HG03457 (cell line): Measurements from ENCODE around the gene DYNC1H1.
A peak's percentile ranks its signal among the peaks of the same experiment; 100 is the strongest.

Source experiments
- ATAC-seq: cut with Tn5 transposase; IDR thresholded peaks from one replicate; pipeline ENCODE4 v1.9.1; 2021; ENCODE audit warnings: moderate number of reproducible peaks; ENCODE audit not compliant: unreplicated experiment

Gene DYNC1H1

DNA sequence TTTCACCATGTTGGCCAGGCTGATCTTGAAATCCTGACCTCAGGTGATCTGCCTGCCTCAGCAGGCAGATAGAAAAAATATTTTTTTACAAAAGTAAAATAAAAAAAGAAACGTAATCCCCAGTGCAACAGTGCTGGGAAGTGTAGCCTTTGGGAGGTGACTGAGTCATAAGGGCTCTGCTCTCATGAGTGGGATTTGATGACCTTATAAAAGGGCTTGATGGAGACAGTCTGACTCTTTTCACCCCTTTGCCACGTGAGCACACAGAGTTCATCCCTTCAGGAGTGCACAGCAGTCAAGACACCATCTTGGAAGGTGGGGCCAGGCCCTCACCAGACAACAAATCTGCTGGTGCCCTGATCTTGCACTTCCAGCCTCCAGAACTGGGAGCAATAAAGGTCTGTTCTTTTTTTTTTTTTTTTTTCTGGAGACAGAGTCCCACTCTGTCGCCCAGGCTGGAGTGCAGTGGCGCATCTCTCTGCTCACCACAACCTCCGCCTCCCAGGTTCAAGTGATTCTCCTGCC lies 24.7 kb upstream of the DYNC1H1 start:
- no peak for ATAC-seq

DNA sequence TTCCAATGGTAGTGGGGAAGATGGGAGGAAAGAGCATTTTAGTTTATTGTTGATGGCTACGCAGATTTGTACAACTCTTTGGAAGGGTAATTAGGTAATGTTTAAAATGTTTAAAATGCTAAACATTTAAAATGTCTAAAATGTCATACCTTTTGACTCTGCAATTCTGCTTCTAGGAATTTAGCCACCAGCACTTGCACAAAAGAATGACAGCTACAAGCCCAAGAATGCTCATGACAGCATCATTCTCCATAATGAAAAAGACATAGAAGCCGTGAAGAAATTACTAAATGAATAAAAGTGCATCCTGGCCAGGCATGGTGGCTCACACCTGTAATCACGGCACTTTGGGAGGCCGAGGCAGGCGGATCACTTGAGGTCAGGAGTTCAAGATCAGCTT lies 19.9 kb upstream of the DYNC1H1 start:
- no peak for ATAC-seq

DNA sequence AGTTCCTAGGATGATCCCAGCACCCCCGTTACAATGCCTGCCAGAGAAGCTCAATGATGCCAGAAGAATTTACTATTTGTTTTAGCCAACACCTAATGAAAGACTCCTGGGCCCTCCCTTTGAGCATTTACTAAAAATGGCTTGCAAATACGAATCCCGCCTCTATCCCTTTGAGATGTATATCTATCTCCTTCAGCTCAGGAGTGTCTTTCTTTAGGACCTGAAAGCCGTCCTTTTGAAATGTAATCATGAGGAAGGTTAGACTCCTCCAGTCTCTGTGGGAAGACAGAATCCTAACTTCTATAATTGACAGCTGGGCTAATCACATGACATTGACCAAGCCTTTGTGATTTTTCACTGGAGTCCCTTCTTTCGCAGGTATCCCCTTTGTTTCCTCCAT lies 19.2 kb upstream of the DYNC1H1 start:
- no peak for ATAC-seq

DNA sequence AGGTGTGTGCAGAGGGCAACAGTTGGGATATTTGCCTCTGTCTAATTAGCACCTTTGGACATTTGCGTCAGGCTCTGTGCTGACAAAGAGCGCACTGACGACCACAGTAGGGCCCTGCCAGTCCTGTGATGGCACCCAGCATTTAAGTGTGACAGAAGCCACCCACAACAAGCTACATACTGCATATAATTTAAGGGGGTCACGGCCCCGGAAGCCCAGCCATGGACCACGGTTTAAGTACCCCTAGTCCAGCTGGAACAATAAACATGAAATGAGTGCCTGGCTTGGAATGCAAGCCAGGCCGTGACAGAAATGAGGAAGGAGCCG lies 16.8 kb upstream of the DYNC1H1 start:
- ATAC-seq, result peak; percentile 3

DNA sequence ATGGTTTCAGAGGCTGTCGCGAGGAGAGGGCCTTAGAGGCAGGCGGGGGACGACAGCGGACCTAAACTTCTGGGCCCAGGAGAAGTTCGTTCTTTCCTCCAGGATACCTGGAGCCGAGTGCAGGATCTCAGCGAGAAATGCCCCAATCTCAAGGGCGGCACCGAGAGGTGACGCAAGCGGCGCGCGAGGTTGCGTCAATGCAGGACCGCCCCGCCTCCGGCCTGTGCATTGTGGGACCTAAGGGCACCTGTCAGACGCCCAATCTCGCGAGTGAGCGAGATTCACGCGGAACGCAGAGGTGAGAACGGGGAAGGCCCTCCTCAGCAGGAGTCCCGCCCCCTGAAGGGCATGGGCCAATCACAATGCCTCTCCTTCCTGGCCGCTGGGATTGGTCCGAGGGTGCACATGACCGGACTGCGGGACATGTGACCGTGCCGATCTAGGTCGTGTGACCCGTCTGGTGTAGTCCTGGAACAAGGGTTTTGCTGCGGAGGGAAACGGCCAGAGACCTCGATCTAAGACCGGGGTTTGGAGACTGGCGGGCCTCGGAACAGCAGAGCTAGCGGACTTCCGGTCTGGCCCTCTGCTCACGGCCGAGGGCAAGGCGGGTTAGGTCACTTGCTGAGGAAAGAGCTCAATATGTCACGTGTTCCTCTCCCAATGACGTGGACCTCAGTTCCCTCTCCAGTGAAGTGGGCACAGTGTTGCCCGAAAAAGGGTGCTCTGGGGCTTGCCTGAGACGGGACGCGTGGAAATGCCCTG lies 16.3 kb upstream of the DYNC1H1 start:
- ATAC-seq, result peak; percentile 92

DNA sequence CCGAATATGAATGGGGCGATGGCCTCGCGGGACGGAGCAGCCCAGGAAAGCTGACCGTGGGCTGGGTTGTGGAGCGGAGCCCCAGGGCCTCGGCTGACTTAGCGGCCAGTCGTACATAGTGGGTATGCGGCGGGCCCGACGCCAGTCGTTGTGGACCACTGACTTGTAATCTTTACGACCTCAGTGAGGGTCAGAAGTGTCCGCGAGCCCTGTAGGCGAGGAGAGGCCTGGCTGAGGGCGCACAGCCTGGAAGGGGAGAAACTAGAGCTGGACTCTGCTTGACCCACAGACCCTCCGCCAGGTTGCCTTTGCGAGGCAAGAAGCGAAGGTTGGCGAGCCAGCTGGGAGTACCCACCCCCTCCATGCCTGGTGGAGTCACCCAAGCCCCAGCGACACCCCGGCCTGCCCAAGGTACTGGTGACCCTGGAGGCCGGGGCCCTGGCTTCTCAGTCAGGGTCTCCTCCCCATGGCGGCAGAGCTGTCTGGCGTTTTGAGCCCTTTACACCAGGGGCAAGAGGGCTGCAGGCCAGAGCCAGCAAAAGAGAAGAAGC lies 15.6 kb upstream of the DYNC1H1 start:
- ATAC-seq, result peak; percentile 3

DNA sequence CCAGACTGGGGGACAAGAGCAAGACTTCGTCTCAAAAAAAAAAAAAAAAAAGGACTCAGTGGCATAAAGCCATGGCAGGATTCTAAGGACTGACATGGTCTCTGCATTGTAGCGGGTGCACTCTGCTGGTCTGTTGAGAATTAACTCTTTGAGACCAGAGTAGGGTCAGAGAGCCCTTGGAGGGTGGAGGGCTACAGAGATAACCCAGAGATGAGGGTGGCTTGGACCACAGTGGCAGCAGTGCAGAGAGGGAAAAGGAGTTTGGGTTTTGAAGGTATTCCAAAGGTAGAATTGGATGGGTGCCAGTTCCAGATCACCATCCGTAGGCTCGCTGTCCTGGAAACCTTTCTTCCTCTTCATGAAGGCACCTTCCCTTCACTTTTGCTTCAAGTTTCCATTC lies 14.3 kb upstream of the DYNC1H1 start:
- ATAC-seq, result no peak

DNA sequence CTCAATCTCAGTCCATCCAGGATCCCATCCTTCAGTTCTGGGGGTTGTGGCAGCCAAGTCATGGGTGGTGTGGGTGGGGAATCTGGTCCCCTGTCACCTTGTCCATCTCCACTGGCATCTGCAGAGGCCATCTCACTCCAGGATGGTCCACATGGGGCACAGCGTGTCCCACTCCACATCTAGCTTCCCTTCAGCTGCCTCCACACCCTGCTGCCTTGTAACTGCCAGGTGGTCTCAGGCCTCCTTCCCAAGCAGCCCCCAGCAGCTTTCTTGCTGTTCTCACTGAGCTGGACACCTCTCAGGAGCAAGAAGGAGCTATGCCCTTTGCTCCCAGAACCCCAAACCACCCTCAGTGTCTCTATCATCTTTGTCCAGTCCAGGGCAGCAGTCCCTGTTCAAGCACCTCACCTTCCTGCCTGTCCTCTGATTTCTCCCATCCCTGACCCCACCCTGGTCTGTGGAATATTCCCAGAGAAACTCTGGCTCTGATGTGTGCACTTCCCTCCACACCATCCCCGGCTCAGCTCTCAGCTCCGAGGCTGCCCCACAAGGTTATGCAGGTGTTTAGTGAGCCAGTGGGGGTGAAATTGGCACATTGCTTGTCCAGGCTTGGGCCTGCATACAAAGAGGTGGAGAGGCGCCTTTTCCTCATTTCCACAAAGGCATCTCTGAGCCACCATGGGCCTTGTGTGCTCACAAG lies 13.7 kb upstream of the DYNC1H1 start:
- ATAC-seq, result no peak

DNA sequence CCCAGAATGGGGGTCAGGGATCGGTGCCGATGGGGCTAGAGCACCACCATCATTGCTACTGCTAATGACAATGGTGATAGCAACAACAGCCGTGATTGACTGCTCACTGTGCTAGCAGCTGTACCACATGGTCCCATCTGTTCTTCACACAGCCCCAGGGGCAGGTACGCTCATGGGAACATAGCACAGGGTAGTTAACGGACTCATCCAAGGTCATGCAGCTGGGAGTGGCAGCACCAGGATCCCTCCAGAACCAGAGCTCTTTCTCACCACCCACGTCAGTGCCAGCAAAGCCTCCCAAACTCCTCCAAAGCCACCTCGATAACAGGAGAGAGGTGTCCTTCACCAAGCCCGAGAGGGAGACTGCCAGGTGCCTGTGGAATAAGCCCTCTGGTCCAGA lies 11.2 kb upstream of the DYNC1H1 start:
- ATAC-seq, result no peak

DNA sequence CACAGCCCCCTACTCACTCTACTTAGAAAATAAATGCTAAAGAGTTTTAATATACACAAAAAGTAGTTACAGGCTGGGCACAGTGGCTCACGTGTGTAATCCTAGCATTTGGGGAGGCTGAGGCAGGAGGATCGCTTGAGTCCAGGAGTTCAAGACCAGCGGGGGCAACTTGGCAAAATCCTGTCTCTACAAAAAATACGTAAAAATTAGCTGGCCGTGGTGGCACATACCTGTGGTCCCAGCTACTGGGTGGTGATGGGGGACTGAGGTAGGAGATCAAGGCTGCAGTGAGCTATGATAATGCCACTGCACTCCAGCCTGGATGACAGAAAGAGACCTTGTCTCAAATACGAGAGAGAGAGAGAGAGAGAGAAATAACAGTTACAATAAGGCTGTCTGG lies 9.9 kb upstream of the DYNC1H1 start:
- no peak for ATAC-seq

DNA sequence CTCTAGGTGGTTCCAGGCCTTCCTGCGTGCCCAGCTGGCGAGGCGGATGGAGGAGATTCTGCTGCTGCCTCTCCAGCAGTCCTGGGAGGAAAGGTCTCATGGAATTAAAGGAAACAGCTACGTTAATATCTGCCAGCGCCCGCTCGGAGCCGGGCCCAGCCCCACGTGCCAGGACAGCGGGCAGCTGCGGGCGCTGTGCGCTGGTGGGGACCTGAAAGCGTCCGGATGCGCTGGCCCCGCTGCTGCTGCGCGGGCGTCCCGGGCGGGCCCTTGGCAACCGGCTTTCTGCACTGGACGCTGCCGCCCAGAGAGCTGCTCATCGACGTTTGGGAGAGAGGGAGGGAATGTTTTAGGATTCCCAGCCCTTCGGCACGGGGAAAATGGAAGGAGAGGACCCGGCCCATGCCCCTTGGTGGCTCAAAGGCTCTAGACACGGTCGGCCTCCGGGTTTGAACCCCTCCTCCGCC lies 8.6 kb upstream of the DYNC1H1 start:
- ATAC-seq, result no peak

DNA sequence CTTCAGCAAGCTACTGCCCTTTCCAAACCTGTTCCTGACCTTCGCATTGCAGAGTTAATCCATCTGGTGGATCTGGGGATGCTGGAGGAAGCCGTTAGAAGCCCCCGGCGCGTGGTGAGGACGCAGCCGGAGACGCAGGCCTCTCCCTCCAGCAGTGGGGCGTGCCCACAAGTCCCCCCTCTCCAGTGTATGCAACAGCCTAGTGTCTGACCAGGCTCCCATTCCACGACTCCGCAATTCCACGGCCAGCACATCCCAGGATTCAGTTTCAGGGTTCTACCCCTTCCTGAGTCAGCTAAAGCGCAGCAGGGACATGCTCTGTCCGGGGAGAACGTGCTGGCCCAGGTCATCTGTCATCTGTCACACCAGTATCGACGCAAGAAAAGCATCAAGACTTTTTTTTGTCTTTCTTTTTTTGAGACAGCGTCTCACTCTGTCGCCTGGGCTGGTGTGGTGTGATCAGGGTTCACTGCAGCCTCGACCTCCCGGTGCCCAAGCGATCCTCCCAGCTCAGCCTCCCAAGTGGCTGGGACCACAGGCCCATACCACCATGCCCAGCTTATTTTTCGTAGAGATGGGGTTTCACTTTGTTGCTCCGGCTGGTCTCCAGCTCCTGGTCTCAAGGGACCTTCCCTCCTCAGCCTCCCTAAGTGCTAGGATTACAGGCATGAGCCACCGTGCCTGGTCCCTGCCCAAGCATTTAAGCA lies 8.0 kb upstream of the DYNC1H1 start:
- no peak for ATAC-seq

DNA sequence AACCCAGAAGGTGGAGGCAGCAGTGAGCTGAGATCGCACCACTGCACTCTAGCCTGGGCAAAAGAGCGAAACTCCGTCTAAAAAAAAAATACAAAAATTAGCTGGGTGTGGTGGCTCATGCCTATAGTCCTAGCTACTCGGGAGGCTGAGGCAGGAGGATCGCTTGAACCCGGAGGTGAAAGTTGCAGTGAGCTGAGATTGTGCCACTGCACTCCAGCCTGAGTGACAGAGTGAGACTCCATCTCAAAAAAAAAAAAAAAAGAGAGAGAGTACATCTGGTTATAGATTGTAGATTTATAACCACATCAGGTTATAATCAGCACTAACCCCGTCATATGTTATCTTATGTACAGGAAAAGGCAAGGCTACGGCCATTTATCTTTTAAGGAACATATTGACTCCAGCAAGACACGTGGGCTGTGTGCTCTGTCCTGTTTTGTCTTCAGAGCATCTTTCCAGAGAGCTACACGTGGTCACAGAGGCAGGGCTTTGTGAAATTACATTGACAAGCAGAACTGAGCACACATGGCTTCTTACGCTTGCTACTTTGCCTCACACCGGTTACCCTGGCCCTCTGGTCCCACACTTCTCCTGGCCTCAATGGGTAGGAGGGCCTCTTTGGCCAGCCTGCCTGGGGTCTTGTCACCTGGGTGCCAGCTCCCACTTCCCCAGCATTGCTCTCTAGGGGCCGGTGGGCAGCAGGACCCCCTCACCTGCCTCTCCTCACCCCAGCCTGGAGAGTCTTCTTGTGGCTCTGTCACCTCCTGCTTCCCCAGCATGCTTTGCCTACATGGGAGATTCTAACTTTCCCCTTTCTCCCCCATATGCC lies 6.8 kb upstream of the DYNC1H1 start:
- ATAC-seq, result no peak

DNA sequence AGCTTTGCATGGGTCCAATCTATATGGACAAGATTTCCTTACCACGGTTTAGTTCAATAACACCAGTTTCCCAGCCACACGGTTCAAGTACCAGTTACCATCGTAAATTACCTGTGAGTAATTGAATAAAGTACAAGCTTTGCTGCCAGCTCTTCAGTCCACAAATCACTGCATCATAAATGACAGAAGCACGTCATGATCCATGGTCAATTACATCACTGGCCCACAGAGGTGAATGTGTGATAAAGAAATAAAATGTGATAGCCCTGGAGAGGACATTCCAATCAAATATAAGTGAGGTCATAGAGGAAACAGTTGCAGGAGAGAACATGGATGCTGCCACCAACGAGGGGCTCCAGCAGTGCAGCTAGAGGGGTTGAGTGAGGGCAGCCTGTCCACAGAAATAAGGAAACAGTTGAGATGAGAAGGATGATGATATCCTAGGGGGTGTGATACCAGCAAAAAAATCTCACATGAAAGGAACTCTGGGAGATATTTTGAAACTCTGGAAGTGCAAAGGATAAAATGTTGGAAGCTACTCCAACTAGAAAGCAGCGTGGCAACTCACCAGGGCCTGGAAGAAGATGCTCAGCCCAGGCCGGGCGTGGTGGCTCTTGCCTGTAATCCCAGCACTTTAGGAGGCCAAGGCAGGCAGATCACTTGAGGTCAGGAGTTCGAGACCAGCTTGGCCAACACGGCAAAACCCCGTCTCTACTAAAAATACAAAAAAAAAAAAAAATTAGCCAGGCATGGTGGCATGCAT lies 5.8 kb upstream of the DYNC1H1 start:
- no peak for ATAC-seq

DNA sequence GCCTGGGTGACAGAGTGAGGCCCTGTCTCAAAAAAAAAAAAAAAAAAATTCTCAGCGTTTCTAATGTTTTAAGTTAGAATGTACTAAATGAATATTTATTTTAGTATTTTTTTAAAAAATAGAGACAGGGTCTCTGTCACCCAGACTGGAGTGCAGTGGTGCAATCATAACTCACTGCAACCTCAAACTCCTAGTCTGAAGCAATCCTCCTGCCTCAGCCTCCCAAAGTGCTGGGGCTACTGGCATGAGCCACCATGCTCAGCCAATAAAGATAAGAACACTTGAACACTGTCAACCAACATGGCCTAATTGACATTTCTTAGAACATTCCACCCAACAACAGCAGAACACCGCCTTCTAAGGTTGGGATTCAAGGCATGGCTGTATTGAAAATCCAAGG lies 5.1 kb upstream of the DYNC1H1 start:
- ATAC-seq, result no peak

DNA sequence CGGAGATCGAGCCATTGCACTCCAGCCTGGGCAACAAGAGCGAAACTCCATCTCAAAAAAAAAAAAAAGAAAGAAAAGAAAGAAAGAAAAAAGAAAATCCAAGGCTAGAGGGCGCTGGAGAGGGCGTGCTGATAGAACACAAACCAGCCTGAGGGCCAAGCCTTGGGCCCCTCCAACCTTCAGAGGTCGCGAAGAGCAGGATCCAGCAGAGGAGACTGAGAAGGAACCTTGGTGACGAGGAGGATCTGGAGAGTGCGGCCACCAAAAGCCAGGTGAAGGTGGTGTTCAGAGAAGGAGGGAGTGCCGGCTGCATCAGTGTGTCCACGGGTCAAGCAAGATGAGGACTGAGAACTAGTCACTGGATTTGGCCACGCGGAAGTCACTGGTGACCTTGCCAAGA lies 4.1 kb upstream of the DYNC1H1 start:
- ATAC-seq, result no peak

DNA sequence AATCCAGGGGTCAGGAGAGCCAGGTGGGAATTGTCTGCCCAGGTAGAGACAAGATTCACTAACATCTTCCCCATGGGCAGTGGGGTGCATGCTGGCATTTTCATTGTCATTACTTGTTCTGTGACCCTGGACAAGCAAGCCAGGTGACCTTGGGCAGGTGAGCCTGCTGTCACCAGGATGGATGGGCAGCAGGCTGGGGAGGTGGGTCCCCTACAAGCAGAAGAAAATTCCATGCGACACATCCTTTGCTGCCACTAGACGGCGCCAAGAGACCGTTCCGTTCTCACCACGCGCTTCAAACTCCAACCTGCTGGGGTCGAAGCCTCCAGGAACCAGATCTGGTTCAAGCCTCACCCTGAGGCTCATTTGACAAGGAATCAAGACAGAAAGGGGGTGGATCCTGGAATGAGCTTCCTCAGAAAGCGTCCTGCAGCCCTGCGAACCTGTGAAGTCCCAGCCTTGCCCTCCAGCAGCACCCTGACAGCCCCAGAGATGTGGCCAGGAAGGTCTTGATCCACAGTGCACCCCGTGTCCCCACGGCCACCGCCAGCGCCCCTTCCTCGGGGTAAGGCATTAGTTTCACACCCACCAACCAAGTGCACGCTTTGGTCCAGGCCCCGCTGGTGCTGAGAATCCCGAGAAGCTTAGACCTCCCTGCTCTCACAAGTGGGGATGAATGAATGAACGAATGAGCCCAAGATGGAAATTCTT lies 3.2 kb upstream of the DYNC1H1 start:
- no peak for ATAC-seq

DNA sequence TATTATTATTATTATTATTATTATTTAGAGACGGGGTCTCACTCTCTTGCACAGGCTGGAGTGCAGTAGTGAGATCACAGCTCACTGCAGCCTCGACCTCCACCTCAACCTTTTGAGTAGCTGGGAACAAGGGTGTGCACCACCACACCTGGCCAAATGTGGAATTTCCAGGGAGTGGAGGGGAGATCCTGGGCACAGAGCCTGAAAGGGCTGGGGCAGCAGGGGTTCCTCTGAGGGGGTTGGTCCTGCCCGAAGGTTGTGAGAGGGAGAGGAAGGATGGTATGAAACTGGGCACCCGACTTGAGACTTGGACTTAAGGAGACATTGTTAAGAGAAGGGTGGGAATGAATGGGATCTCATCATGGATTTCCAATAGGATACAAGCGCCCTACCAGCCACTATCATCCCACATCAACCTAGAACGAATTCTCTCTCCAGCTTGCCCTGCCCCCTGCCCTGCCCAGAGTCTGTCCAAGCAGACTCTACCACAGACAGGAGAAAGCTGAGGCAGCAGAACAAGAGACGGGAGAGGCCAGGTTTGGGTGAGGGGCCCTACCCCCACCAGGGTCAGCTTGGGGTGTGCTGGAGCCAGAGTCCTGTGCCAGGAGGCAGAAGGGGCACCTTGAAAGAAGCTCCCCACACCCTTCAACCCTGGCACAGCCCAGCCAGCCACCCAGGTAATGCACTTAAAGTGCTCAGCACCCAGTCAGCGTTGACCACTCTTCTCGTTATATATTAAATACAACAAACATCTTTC lies 2.4 kb upstream of the DYNC1H1 start:
- no peak for ATAC-seq

DNA sequence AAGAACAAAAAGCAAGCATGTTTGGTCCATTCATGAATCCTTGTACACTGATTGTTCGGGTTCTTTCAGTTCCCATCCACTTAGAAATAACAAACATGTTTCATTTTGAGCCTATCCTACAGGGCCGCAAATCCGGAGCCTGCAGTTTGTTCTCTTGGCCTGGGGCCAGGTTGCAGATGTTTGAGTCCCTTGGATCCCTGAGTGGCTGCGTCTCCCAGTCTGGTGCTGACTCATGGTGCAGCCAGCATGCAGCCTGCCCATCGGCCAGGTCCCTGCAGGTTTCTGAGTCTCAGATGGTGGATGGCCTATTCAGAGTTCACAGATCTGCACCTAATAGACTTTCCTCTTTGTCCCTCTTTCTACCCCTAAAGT lies 1.9 kb upstream of the DYNC1H1 start:
- ATAC-seq, result no peak
